Esophagus muscularis mucosa (tissue), 4 donors: Measurements from ENCODE around the gene HAPSTR1.

Source experiments
- CTCF ChIP-seq, 3 experiments: fragments of 200-600 bp in 2 of 3; fragments of 450-650 bp in 1 of 3; sonication (generic) in 2 of 3; IDR thresholded peaks; one replicate each; pipeline ENCODE4 v1.5.1; 2017 to 2019; ENCODE audit warnings: antibody characterized with exemption in 3 of 3, mild to moderate bottlenecking in 2 of 3, moderate library complexity in 1 of 3
- EP300 ChIP-seq: sonication (generic); formaldehyde crosslinking; IDR thresholded peaks from one replicate; pipeline ENCODE4 v1.6.1; 2017; ENCODE audit warnings: antibody characterized with exemption
- POLR2A ChIP-seq: fragments of 450-650 bp; IDR thresholded peaks from one replicate; pipeline ENCODE4 v1.6.1; 2017; ENCODE audit warnings: antibody characterized with exemption, moderate library complexity, mild to moderate bottlenecking, low read depth
- POLR2AphosphoS5 ChIP-seq, 2 donors: sonication (generic); formaldehyde crosslinking; IDR thresholded peaks; one replicate each; pipeline ENCODE4 v1.6.1; 2017; ENCODE audit warnings: antibody characterized with exemption in 2 of 2

DNA sequence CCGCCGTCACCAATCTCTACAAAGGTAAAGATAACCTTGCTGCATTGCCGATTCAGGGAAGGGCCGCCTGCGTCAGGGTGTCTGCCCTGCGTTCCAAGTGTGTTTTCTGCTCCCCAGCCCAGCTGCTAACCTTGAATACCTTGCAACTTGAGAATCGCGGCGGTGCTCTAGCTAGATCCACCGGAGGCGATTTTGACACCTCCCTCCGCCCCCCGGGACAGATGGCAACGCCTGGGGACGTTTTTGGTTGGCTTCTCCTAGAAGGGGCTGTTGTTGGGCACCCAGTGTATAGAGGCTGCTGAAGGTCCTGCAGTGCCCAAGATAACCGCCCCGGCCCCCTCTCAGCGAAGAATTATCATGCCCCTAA, 1.5 kb downstream of the HAPSTR1 start:
- no peak for TF ChIP-seq CTCF (IDR thresholded peaks at IDR 0.05)
- TF ChIP-seq POLR2AphosphoS5 (IDR thresholded peaks at IDR 0.05): no peak
- TF ChIP-seq POLR2A: no peak
- no peak for TF ChIP-seq EP300
